Neural crest cell (in vitro differentiated cells): ENCODE results near the gene OCSTAMP. TPM values are rescaled to one million over a fixed set of nuclear protein-coding genes. Genes with fewer than 3 reads are reported as not detected.
A peak's percentile ranks its signal among the peaks of the same experiment; 100 is the strongest.

Experiments used
- DNase-seq: peaks from one replicate; pipeline ENCODE4 v3.0.0; 2021; ENCODE audit warnings: low read depth, mixed read lengths, low spot score
- H3K27ac Mint-ChIP-seq: one replicate; pipeline ENCODE4 v1.8.0; 2021; ENCODE audit warnings: mild to moderate bottlenecking, mixed read lengths; ENCODE audit not compliant: unreplicated experiment
- H3K27me3 Mint-ChIP-seq: 2 replicates; pipeline ENCODE4 v1.8.0; 2021; ENCODE audit warnings: low read depth, mild to moderate bottlenecking, mixed read lengths
- H3K36me3 Mint-ChIP-seq: 2 replicates; pipeline ENCODE4 v1.8.0; 2021; ENCODE audit warnings: low read depth, mild to moderate bottlenecking, mixed read lengths
- H3K4me1 Mint-ChIP-seq: 2 replicates; pipeline ENCODE4 v1.8.0; 2021; ENCODE audit warnings: mixed read lengths
- H3K4me3 Mint-ChIP-seq: one replicate; pipeline ENCODE4 v1.8.0; 2021; ENCODE audit warnings: mild to moderate bottlenecking, mixed read lengths
- H3K9me3 Mint-ChIP-seq: 2 replicates; pipeline ENCODE4 v1.8.0; 2021; ENCODE audit warnings: mixed read lengths
- total RNA-seq: library from RNA; stranded (reverse); gene quantifications from 2 replicates; pipeline ENCODE4 v1.2.1, GENCODE V29; 2021
- TF ChIP-seq, protein P1 (sequence below): fragments of 200-600 bp; sonication (generic); conservative IDR thresholded peaks from 2 replicates; pipeline ENCODE4 v1.5.0; 2021; ENCODE audit warnings: antibody characterized with exemption, mild to moderate bottlenecking

OCSTAMP gene
- total RNA-seq, 1 donor from 2014 or later = 0.26 TPM

DNA sequence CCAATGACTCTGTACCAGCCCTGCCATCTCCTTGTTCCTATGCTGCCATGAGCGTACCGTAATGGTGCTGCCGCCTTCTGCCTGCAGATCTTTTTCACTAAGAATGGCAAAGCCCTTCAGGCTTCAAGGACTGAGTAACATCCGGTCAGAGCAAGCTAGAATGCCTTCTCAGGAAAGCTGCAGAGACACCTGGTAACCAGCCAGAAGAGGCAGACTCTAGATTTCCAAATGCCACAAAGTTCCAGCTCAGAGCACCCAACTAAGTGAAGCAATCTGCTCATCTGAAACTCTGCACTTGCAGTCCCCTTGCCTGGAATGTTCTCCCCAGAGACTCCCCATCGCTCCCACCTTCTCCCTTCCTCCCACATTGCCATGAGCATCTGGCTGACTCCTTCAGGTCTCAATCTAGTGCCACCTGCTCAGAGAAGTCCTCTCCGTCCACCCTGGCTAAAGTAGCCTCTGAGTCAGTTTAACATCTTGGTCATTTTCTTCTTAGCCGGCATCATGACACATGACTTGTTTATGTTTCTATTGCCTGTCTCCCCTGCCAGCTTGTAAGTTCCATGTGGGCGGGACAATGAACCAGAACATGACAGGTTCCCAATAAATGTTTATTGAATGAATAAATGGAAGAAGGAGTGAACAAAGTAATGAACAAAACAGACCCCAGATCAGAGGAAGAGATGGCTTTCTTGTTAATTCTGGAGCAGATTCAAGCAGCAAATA is 6.9 kb upstream of the OCSTAMP start:
- Mint-ChIP-seq H3K9me3 (no peaks in the 10 kb centered on the region), H3K36me3 (no peaks in the 10 kb centered on the region), H3K27me3 (no peaks in the 10 kb centered on the region), H3K27ac (no peak overlapping the region), H3K4me1 (peaks cover 14% of the 10 kb centered on the region), H3K4me3 (no peak overlapping the region)
- TF ChIP-seq, protein P1, sequence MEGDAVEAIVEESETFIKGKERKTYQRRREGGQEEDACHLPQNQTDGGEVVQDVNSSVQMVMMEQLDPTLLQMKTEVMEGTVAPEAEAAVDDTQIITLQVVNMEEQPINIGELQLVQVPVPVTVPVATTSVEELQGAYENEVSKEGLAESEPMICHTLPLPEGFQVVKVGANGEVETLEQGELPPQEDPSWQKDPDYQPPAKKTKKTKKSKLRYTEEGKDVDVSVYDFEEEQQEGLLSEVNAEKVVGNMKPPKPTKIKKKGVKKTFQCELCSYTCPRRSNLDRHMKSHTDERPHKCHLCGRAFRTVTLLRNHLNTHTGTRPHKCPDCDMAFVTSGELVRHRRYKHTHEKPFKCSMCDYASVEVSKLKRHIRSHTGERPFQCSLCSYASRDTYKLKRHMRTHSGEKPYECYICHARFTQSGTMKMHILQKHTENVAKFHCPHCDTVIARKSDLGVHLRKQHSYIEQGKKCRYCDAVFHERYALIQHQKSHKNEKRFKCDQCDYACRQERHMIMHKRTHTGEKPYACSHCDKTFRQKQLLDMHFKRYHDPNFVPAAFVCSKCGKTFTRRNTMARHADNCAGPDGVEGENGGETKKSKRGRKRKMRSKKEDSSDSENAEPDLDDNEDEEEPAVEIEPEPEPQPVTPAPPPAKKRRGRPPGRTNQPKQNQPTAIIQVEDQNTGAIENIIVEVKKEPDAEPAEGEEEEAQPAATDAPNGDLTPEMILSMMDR = no peak
- DNase-seq = no peak

DNA sequence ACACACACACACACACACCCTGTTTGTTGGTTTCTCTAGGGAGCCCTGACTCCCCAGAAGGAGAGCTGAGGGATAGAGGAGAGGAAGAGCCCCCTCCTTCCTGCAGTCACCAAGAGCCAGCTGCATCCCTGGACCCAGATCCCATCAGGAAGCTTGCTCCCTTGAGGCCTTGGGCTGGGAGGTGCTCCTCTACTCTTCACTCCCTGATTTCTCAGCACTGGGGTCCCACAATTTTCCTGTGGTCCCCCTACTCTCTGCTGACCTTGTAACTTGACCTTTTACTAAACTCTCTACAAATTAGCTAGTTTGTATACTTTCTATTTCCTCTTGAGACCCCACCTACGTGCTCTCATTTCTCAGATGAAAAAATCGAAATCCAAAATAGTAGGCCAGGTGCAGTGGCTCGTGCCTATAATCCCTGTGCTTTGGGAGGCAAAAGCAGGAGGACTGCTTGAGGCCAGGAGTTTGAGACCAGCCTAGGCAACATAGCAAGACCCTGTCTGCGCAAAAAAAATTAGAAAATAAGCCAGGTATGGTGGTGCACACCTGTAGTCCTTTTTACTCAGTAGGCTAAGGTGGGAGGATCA is 5.0 kb upstream of the OCSTAMP start:
- no peak overlapping the region for H3K27ac Mint-ChIP-seq
- H3K4me1 Mint-ChIP-seq = peaks cover 25% of the 10 kb centered on the region
- DNase-seq = no peak
- no peaks in the 10 kb centered on the region for H3K36me3 Mint-ChIP-seq
- no peak overlapping the region for H3K4me3 Mint-ChIP-seq
- H3K27me3 Mint-ChIP-seq = no peaks in the 10 kb centered on the region
- H3K9me3 Mint-ChIP-seq = no peaks in the 10 kb centered on the region
- TF ChIP-seq, protein P1 = no peak

DNA sequence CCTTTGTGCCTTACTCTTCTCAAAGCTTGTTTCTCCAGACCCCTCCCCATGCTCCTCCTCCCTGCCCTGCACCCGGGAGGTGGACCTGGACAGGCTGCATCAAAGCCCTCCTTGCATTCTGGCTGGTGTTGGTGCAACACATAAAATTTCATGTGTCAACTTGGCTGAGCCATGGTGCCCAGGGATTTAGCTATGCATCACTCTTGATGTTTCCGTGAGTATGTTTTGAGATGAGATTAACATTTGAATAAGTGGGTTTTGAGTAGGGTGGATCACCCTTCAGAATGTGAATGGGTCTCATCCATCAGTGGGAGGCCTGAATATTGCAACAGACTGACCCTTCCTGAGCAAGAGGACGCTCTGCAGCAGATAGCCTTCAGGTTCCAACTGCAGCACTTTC is 4.4 kb upstream of the OCSTAMP start:
- no peaks in the 10 kb centered on the region for H3K9me3 Mint-ChIP-seq
- H3K4me1 Mint-ChIP-seq = peaks cover 25% of the 10 kb centered on the region
- no peaks in the 10 kb centered on the region for H3K27me3 Mint-ChIP-seq
- H3K27ac Mint-ChIP-seq = no peak overlapping the region
- no peak for DNase-seq
- no peak overlapping the region for H3K4me3 Mint-ChIP-seq
- H3K36me3 Mint-ChIP-seq = no peaks in the 10 kb centered on the region
- TF ChIP-seq, protein P1 = no peak

DNA sequence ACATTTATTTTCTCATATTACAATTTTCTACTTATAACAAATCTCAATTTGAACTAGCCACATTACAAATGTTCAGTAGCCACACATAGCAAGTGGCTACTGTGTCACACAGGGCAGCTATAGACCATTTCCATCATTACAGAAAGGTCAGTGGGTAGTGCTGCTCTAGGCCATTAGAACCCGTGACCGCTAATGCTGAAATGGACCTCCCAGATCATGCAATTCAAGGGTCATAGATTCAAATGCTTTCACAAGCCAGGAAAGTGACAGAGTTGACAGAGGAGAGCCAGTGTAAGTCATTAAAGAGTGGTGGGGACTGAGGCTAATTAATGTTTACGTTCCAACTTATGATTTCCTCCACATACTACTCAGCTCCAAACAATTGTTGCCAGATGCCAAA is 3.5 kb upstream of the OCSTAMP start:
- no peaks in the 10 kb centered on the region for H3K27me3 Mint-ChIP-seq
- no peak for DNase-seq
- no peaks in the 10 kb centered on the region for H3K9me3 Mint-ChIP-seq
- H3K4me3 Mint-ChIP-seq = no peak overlapping the region
- peaks cover 25% of the 10 kb centered on the region for H3K4me1 Mint-ChIP-seq
- H3K36me3 Mint-ChIP-seq = no peaks in the 10 kb centered on the region
- H3K27ac Mint-ChIP-seq = no peak overlapping the region
- TF ChIP-seq, protein P1 = no peak

DNA sequence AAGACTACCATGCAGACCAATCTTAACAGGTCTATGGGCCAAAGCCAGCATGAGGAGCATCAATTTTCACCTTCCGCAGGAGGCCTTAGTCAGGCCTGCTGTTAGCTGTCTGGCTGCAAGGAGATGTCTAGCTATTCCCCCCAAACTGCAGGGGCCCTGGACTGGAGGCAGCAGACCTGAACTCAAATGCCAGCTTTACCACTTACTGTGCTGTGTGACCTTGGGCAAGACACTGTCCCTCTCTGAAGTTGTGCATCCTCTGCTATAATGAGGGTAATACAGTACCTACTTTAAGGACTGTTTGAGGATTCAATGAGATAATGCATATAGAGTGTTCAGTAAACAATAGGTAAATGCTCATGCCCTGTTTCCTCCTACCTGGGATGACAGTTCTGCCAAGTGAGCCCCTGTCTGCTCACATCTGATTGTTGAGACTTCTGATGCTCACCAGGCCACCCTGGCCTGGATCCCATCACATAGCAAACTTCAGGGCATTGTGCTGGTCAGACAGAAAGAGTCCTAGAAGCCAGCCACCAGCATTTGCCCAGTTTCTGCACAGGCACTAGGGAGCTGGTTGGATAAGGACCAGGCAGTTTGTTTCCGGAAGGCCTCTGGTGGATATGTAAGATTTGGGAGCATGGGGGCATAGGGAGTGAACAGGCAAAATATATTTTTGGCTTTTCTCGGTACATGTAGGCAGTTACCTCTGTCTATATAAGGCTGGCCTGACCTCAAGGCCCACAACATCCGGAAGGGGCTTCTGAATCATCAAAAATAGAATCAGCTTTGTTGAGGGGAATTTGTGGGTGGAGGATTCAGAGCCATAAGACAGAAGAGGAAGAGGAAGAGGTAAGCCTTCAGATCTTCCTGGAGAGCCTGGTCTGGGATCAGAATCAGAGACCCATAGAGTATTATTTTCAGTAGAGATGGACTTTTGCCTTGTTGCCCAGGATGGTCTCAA is 2.3 kb upstream of the OCSTAMP start:
- no peaks in the 10 kb centered on the region for H3K36me3 Mint-ChIP-seq
- peaks cover 25% of the 10 kb centered on the region for H3K4me1 Mint-ChIP-seq
- TF ChIP-seq, protein P1 = no peak
- no peak for DNase-seq
- H3K27me3 Mint-ChIP-seq = no peaks in the 10 kb centered on the region
- no peak overlapping the region for H3K4me3 Mint-ChIP-seq
- peak overlapping the region; percentile 99 for H3K27ac Mint-ChIP-seq
- no peaks in the 10 kb centered on the region for H3K9me3 Mint-ChIP-seq
